Left renal cortex interstitium (tissue), 4 donors: Measurements from ENCODE around the gene CBLN4. TPM values are rescaled to one million over a fixed set of nuclear protein-coding genes. Genes with fewer than 3 reads are reported as not detected.
A peak's percentile ranks its signal among the peaks of the same experiment; 100 is the strongest.

Source experiments
- DNase-seq, 4 donors: peaks; one replicate each; pipeline ENCODE4 v3.0.0-alpha.2; 2013; ENCODE audit warnings: low read depth in 4 of 4, low spot score in 2 of 4, missing footprints in 1 of 4
- polyA plus RNA-seq, 4 donors: library from polyadenylated mRNA; unstranded; fragments of 120-200 nt; gene quantifications; one replicate each; pipeline ENCODE4 v1.2.1, GENCODE V29; 2013; ENCODE audit not compliant: insufficient read length in 4 of 4

CBLN4 gene
- 1 to 10 TPM; 1.4 to 4.4 (median 2.5) TPM for polyA plus RNA-seq

GRCh38 chr20:56005389-56005715 lies at the start of gene CBLN4:
Gene CBLN4, minus strand, starts transcription at chr20:56005519. Its CDS starts 1,348 bp downstream, at chr20:56004171.
- DNase-seq: no peak

- DNase-seq: no peak
Measured at GRCh38 chr20:56043227-56043626, 37.9 kb upstream of the CBLN4 start.

- DNase-seq: no peak
Measured at GRCh38 chr20:56032251-56032650, 26.9 kb upstream of the CBLN4 start.

GRCh38 chr20:56018716-56019115 lies 13.4 kb upstream of the CBLN4 start:
- no peak for DNase-seq

GRCh38 chr20:56018194-56018593 lies 12.9 kb upstream of the CBLN4 start:
- DNase-seq: no peak

GRCh38 chr20:56017560-56017959 lies 12.2 kb upstream of the CBLN4 start:
- DNase-seq: no peak

GRCh38 chr20:56014998-56015397 lies 9.7 kb upstream of the CBLN4 start:
- DNase-seq: no peak

- DNase-seq: no peak
Measured at GRCh38 chr20:56014151-56014550, 8.8 kb upstream of the CBLN4 start.

- no peak for DNase-seq
Measured at GRCh38 chr20:56004611-56005388, 519 bp downstream of the CBLN4 start.

GRCh38 chr20:56004007-56004406 lies 1.3 kb downstream of the CBLN4 start:
- peak in 3 of 4 donors; percentile 15 to 43 (median 31) for DNase-seq

GRCh38 chr20:56002908-56003800 lies 2.2 kb downstream of the CBLN4 start:
- no peak for DNase-seq

- no peak for DNase-seq
Measured at GRCh38 chr20:56001890-56002289, 3.4 kb downstream of the CBLN4 start.

GRCh38 chr20:56001106-56001785 lies 4.1 kb downstream of the CBLN4 start:
- DNase-seq: no peak

GRCh38 chr20:55978550-55978949 lies 26.8 kb downstream of the CBLN4 start:
- DNase-seq: no peak

- peak in 2 of 4 donors; percentile 19 to 27 for DNase-seq
Measured at GRCh38 chr20:55977690-55978459, 27.4 kb downstream of the CBLN4 start.

- no peak for DNase-seq
Measured at GRCh38 chr20:55974491-55975202, 30.7 kb downstream of the CBLN4 start.

GRCh38 chr20:55964790-55965189 lies 40.5 kb downstream of the CBLN4 start:
- DNase-seq: peak in 2 of 4 donors; percentile 18 to 25

- DNase-seq: peak in 1 of 4 donors; percentile 10
Measured at GRCh38 chr20:55961376-55962330, 43.7 kb downstream of the CBLN4 start.

GRCh38 chr20:55953201-55953600 lies 52.1 kb downstream of the CBLN4 start:
- no peak for DNase-seq
